GM12891 (cell line): ENCODE measurements around the gene ATP10D.

ENCODE experiments used
- PAX5 ChIP-seq: IDR thresholded peaks from 2 replicates; pipeline ENCODE4 v1.6.1; 2011; ENCODE audit warnings: low read length, moderate library complexity, mild to moderate bottlenecking; ENCODE audit not compliant: insufficient read depth, severe bottlenecking
- POLR2A ChIP-seq: IDR thresholded peaks from 2 replicates; pipeline ENCODE4 v1.6.1; 2011; ENCODE audit warnings: low read depth, low read length, control low read depth
- POLR2AphosphoS5 ChIP-seq: IDR thresholded peaks from 2 replicates; pipeline ENCODE4 v1.6.1; 2011; ENCODE audit warnings: low read depth, low read length, control low read depth
- POU2F2 ChIP-seq: IDR thresholded peaks from 2 replicates; pipeline ENCODE4 v1.6.1; 2011; ENCODE audit warnings: low read depth, mild to moderate bottlenecking, control low read depth, low read length, moderate library complexity
- SPI1 ChIP-seq: IDR thresholded peaks from 2 replicates; pipeline ENCODE4 v1.6.1; 2011; ENCODE audit warnings: low read depth, low read length, control low read depth
- TAF1 ChIP-seq: IDR thresholded peaks from 2 replicates; pipeline ENCODE4 v1.6.1; 2011; ENCODE audit warnings: low read depth, low read length, control low read depth

GRCh38 chr4:47500776-47501175, 15.7 kb downstream of the ATP10D start:
- TF ChIP-seq POLR2A (no peak), POLR2AphosphoS5 (no peak), TAF1 (no peak), SPI1 (no peak), POU2F2 (no peak), PAX5 (no peak)
